ENCODE results near the gene OTOG. TPM values are rescaled to one million over a fixed set of nuclear protein-coding genes. Genes with fewer than 3 reads are reported as not detected.

Gene OTOG
- total RNA-seq, 1 donor from 2014 or later: not detected

DNA sequence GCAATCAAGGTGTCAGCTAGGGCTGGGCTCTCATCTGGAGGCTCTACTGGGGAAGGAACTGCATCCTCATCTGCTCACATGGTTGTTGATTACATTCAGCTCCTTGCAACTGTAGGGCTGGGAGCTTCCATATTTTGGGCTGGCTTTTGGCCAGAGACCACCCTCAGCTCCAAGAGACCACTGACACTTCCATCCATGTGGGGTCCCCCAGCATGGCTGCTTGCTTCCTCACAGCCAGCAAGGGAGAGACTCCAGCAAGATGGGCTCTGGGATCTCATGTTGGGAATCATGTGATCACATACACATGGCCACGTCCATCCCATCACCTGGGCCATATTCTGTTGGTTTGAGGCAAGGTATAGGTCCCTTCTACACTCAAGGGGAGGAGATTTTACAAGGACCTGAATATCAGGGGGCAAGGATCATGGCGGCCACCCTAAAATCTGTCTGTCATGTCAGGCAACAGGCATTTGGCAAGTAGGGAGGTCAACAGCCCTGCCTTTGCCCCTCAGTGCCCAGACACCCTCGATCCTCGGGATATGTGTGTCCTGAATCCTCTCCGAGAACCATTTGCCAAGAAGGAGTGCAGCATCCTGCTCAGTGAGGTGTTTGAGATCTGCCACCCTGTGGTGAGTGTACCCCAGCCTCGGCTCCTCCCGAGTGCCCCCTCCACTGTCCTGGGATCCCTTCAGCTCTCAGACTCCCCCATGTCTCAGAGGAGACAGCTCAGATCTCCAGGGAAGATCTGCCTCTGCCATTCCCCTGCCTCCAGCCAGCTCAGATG is 48.7 kb downstream of the OTOG start:
- DNase-seq (ENCODE audit: low spot score): peak; percentile 40
- no peak for ATAC-seq
- intact Hi-C loops (cut with DNase I): no loop called here

GRCh38 chr11:17596310-17596669 is 49.2 kb downstream of the OTOG start:
- DNase-seq (ENCODE audit: low spot score): no peak
- intact Hi-C loops (cut with DNase I): no loop called here
- no peak for ATAC-seq

- DNase-seq (ENCODE audit: low spot score): peak; percentile 33
Measured at GRCh38 chr11:17596711-17597110, 49.7 kb downstream of the OTOG start.

GRCh38 chr11:17597770-17598169 is 50.7 kb downstream of the OTOG start:
- DNase-seq (ENCODE audit: low spot score) (peak; percentile 51), ATAC-seq (no peak)
- intact Hi-C loops (cut with DNase I): no loop called here

More at GRCh38 chr11:17596711-17597110, 49.7 kb downstream of the OTOG start:
- no peak for ATAC-seq
- intact Hi-C loops (cut with DNase I): no loop called here

GRCh38 chr11:17598700-17599459 is 51.8 kb downstream of the OTOG start:
- ATAC-seq (peak; percentile 78), DNase-seq (ENCODE audit: low spot score) (peak; percentile 86)
- intact Hi-C loops (cut with DNase I): no loop called here

DNA sequence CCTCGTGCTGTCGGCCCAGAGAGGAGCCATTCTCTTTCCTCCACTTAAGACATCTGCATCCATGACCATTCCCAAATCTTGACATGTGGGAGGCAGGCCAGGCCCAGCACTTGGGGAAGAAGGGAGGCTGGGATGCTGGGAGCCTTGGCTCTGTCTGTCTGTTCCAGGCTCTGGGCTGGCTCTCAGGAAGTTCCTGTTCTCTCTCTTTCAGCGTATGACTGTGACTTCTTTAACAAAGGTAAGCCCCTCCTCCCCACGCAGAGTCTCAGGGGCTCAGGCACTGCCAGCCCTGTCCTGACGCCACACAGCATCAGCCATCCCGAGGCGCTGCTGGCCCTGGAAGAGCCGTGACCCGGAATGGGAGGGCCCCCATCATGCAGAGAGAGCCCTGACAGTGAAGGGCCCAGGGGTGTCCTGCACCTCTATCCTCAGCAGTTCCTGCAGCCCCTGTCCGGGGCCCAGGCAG is 52.4 kb downstream of the OTOG start:
- ATAC-seq (no peak), DNase-seq (ENCODE audit: low spot score) (peak; percentile 30)
- intact Hi-C loops (cut with DNase I): no loop called here

- peak; percentile 32 for DNase-seq (ENCODE audit: low spot score)
- intact Hi-C loops (cut with DNase I): loop anchor here (5.0 to 10.0 kb wide), 2 partner anchors 377 to 1776 kb away; no protein-coding TSS in a partner anchor
- ATAC-seq: no peak
Measured at GRCh38 chr11:17600316-17601255, 53.5 kb downstream of the OTOG start.

GRCh38 chr11:17601256-17601671 is 54.2 kb downstream of the OTOG start:
- ATAC-seq: no peak
- intact Hi-C loops (cut with DNase I): loop anchor here (5.0 to 10.0 kb wide), 2 partner anchors 376 to 1776 kb away; no protein-coding TSS in a partner anchor
- DNase-seq (ENCODE audit: low spot score): peak; percentile 12

DNA sequence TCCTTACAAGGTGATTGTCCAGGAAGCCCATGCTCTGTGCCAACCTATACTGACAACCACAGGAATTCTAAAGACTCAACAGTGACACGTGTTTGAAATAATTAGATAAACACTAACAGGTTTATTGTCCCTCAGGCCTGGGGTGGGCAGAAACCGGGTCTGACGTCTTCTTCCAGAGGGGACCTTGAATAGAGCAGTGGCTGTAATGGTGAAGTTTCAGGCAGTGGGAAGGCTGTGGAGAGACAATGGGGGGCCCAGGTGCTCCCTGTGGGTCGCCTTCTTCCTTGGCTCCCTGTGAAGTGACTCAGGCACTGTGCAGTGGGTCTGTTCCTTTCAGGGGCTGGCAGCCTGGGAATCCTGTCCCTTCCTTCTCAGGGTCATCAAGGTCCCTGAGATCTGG is 54.6 kb downstream of the OTOG start:
- intact Hi-C loops (cut with DNase I): loop anchor here (5.0 to 10.0 kb wide), 2 partner anchors 376 to 1777 kb away; no protein-coding TSS in a partner anchor
- no peak for DNase-seq (ENCODE audit: low spot score)
- no peak for ATAC-seq

DNA sequence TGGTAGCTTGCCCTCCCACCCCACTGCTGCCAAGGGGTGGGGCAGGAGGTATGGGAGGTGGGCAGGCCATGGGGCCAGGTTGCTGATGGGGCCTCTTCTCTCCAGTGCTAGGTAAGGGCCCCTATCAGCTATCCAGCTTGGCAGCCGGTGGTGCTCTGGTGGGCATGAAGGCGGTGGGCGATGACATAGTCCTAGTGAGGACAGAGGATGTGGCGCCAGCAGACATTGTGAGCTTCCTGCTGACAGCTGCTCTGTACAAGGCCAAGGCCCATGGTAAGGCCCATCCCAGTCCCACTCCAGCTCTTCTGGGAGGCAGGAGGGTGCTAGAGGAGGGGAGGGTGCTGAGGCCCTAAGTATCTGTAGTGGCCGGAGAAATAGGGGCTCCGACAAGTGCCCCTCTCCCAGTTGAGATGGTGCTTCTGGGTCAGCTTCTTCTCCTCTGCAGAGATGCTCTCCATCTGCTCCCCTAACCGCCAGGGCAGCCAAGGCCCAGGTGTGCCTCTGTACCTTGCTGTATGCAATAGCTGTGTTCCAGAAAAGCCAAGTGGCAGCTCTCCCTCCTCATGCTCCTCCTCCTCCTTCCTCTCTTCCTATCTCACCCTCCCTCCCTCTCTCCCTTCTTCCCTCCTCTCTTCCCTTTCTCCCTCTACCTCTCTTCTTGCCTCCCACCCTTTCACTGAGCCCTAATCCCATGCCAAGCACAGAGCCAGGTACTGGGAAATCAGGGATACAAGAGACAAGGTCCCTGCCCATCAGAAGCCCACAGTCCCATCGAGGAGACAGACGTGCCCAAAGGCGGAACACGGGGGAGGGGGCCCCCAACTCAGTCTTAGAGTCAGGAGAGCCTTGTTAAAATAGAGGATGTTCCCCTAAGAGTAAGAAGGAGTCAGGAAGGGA is 55.3 kb downstream of the OTOG start:
- intact Hi-C loops (cut with DNase I): loop anchor here (5.0 to 10.0 kb wide), 2 partner anchors 375 to 1778 kb away; no protein-coding TSS in a partner anchor
- DNase-seq (ENCODE audit: low spot score) (no peak), ATAC-seq (no peak)

DNA sequence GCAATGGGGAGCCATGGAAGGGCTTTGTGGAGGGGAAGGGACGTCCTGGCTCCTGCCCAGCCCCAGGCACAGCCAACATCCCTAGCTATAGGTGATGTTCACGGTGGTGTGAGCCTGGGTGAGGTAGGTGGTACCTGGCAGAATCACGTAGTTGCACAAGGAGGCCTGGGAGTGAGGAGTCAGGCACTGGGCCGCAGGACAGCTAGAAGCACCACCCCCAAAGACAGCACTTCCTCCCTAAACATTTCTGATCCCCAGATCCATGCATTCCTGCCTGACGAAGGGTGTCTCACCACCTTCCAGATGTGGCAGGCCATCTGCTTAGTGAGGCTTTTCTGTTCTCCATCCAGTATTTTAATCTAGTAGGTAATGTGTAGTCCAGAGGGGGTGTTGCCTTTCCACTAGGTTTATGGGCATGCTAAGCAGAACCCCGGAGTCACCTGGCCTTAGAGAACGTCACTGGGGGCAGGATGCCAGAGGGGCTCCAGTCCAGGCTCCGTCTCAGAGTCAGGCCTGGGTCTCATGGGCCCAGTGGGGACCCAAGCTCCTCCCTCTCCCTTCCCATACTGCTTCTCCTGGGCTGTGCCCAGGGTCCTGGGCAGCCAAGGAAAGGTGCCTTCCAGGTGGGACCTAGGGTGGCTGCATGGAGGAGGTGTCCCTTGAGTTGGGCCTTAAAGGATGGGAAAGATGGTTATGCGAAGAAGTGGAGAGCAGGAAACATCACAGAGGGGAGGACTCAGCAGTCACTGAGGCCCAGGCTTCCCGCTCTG is 56.2 kb downstream of the OTOG start:
- intact Hi-C loops (cut with DNase I): loop anchor here (5.0 to 10.0 kb wide), 2 partner anchors 374 to 1778 kb away; no protein-coding TSS in a partner anchor
- ATAC-seq: no peak
- DNase-seq (ENCODE audit: low spot score): no peak

DNA sequence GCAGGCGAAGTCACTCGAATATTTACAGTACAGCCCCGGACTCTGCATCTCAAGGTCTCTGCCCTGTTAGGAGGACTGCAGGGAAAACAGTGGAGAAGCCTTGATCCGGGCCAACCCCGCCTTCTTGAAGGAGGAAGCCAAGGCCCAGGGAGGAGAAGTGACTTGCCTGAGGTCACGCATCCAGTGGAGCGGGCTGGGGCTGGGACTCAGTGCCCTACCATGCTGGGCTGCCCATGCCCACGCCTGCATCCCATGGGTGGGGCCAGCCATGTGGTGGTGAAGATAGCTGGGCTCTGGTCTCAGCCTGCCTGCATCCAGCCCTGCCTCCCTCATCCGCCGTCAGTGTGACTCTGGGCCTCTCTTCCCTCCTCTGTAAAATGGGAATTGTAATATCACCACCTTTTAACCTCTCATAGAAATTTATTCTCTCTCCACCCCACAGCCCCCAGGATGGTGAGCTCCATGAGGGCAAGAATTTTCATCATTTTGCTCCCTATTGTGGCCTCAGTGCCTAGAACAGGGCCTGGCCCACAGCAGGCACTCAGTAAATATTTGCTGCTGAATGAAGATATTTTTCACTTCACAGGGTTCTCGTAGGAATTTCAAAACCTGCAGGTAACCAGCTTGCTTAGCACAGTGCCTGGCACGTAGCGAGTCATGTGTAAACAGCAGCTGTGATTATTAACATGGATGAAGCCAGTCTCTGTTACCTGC is 57.3 kb downstream of the OTOG start:
- no peak for DNase-seq (ENCODE audit: low spot score)
- ATAC-seq: no peak
- intact Hi-C loops (cut with DNase I): loop anchor here (5.0 to 10.0 kb wide), 2 partner anchors 373 to 1780 kb away; no protein-coding TSS in a partner anchor

GRCh38 chr11:17604915-17605233 is 57.8 kb downstream of the OTOG start:
- DNase-seq (ENCODE audit: low spot score): no peak
- no peak for ATAC-seq
- intact Hi-C loops (cut with DNase I): loop anchor here (5.0 to 10.0 kb wide), 2 partner anchors 372 to 1780 kb away; no protein-coding TSS in a partner anchor

DNA sequence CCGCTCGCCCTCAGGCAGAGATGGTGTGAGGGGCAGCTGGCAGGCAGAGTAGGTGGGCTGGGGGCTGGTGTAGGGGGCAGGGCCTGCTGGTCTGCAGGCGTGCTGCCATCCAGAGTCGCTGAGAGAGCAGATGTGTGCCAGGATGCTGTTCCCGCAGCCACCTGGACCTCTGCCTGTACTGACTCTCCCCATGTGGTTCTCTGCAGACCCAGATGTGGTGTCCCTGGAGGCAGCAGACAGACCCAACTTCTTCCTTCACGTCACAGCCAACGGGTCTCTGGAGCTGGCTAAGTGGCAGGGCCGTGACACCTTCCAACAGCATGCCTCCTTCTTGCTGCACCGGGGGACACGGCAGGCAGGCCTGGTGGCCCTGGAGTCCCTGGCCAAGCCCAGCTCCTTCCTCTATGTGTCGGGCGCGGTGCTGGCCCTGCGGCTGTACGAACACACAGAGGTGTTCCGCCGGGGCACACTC is 58.6 kb downstream of the OTOG start:
- DNase-seq (ENCODE audit: low spot score) (no peak), ATAC-seq (no peak)
- intact Hi-C loops (cut with DNase I): loop anchor here (10.0 kb wide), 1 partner anchor 1781 kb away; no protein-coding TSS in a partner anchor

GRCh38 chr11:17606233-17607082 is 59.4 kb downstream of the OTOG start:
- intact Hi-C loops (cut with DNase I): loop anchor here (10.0 kb wide), 1 partner anchor 1782 kb away; no protein-coding TSS in a partner anchor
- ATAC-seq: no peak
- no peak for DNase-seq (ENCODE audit: low spot score)

All from sciatic nerve (tissue), 2 donors.